H1 (cell line): ENCODE data around the gene AMMECR1L. TPM values are rescaled to one million over a fixed set of nuclear protein-coding genes. Genes with fewer than 3 reads are reported as not detected.

Experiments used
- CTCF ChIA-PET: fragments of 300-600 bp; sonication (Branson Sonifier 250); formaldehyde crosslinking; loops from one replicate; lab custom pipeline; 2021; ENCODE audit not compliant: partially characterized antibody; lab: Charles Lee
- POLR2A ChIA-PET: fragments of 300-600 bp; sonication (Branson Sonifier 250); formaldehyde crosslinking; loops from one replicate; lab custom pipeline; 2021; ENCODE audit warnings: inconsistent platforms; ENCODE audit not compliant: partially characterized antibody; lab: Charles Lee
- DNase-seq, 2 experiments: peaks; one replicate each; pipeline versions ENCODE4 v3.0.0 to v3.0.0-alpha.2; 2010 to 2022; ENCODE audit warnings: low spot score in 2 of 2, low read depth in 1 of 2, mixed read lengths in 1 of 2
- FAIRE-seq: peaks from 2 replicates; lab custom pipeline; 2011; peaks lifted over from hg19 to GRCh38; lab: Jason Lieb, UNC
- H2AFZ ChIP-seq: 2 replicates; pipeline ENCODE4 v1.8.1; 2012; ENCODE audit warnings: low read length, inconsistent platforms
- H2AK5ac ChIP-seq: 2 replicates; pipeline ENCODE4 v1.6.1; 2013; ENCODE audit warnings: low read depth, low read length
- H2BK120ac ChIP-seq: replicated peaks from 2 replicates; pipeline ENCODE3; 2013; ENCODE audit warnings: low read depth, low read length, inconsistent platforms
- H2BK12ac ChIP-seq: 2 replicates; pipeline ENCODE4 v1.6.1; 2013; ENCODE audit warnings: low read depth, low read length
- H2BK15ac ChIP-seq: 2 replicates; pipeline ENCODE4 v1.6.1; 2013; ENCODE audit warnings: low read length
- H2BK20ac ChIP-seq: 2 replicates; pipeline ENCODE4 v1.6.1; 2013; ENCODE audit warnings: low read length
- H2BK5ac ChIP-seq: 2 replicates; pipeline ENCODE4 v1.6.1; 2013; ENCODE audit warnings: low read depth, low read length
- H3K14ac ChIP-seq: 2 replicates; pipeline ENCODE4 v1.6.1; 2013; ENCODE audit warnings: inconsistent platforms; ENCODE audit not compliant: insufficient read length
- H3K18ac ChIP-seq: 2 replicates; pipeline ENCODE4 v1.6.1; 2013; ENCODE audit warnings: low read length; ENCODE audit errors: extremely low read depth
- H3K23ac ChIP-seq: 2 replicates; pipeline ENCODE4 v1.6.1; 2013; ENCODE audit warnings: inconsistent platforms; ENCODE audit not compliant: insufficient read length
- H3K23me2 ChIP-seq: 2 replicates; pipeline ENCODE4 v1.6.1; 2013; ENCODE audit warnings: low read depth, low read length
- H3K27ac ChIP-seq: 2 replicates; pipeline ENCODE4 v1.6.1; 2011; ENCODE audit warnings: low read depth, low read length, inconsistent platforms
- H3K27me3 ChIP-seq, 4 experiments: replicated peaks in 1 of 4; 1 replicate in 1 of 4; 2 replicates in 3 of 4; pipeline versions ENCODE4 v1.6.1 to v1.8.1; 2011 to 2013; ENCODE audit warnings: low read length in 3 of 4, mild to moderate bottlenecking in 3 of 4, inconsistent platforms in 2 of 4, mixed read lengths in 2 of 4, moderate library complexity in 1 of 4; ENCODE audit not compliant: control insufficient read depth in 3 of 4, insufficient read depth in 3 of 4; ENCODE audit errors: extremely low read depth in 1 of 4
- H3K36me3 ChIP-seq, 4 experiments: 2 replicates each; pipeline versions ENCODE4 v1.6.1 to v1.8.1; 2011 to 2013; ENCODE audit warnings: mild to moderate bottlenecking in 4 of 4, low read length in 3 of 4, moderate library complexity in 2 of 4, control low read depth in 1 of 4, inconsistent platforms in 1 of 4; ENCODE audit not compliant: insufficient read depth in 4 of 4, control insufficient read depth in 2 of 4
- H3K4ac ChIP-seq: replicated peaks from 2 replicates; pipeline ENCODE3; 2013; ENCODE audit warnings: low read length, low read depth, mixed read lengths, inconsistent platforms; ENCODE audit not compliant: insufficient read length
- H3K4me1 ChIP-seq, 4 experiments: replicated peaks in 1 of 4; 1 replicate in 1 of 4; 2 replicates in 3 of 4; pipeline versions ENCODE4 v1.6.1 to v1.8.1; 2011 to 2013; ENCODE audit warnings: low read length in 3 of 4, inconsistent platforms in 2 of 4, mixed read lengths in 1 of 4; ENCODE audit not compliant: insufficient read depth in 4 of 4, control insufficient read depth in 3 of 4
- H3K4me2 ChIP-seq, 2 experiments: 2 replicates each; pipeline versions ENCODE4 v1.6.1 to v1.8.1; 2011 to 2013; ENCODE audit warnings: low read depth in 2 of 2, low read length in 2 of 2, control low read depth in 1 of 2, inconsistent platforms in 1 of 2, mild to moderate bottlenecking in 1 of 2; ENCODE audit not compliant: insufficient read depth in 1 of 2
- H3K4me3 ChIP-seq, 4 experiments: fragments of 200-600, 300-600 bp in 1 of 4; sonication (generic), shearing (Covaris generic), sonication (Bioruptor Twin) in 1 of 4; 2 replicates each; pipeline versions ENCODE4 v1.5.1 to v1.8.1; 2011 to 2016; ENCODE audit warnings: low read length in 4 of 4, low read depth in 3 of 4, control low read depth in 2 of 4, inconsistent platforms in 2 of 4, mild to moderate bottlenecking in 2 of 4, mixed read lengths in 1 of 4, moderate library complexity in 1 of 4; ENCODE audit not compliant: insufficient read depth in 2 of 4; ENCODE audit errors: extremely low read depth in 1 of 4
- H3K56ac ChIP-seq: replicated peaks from 2 replicates; pipeline ENCODE3; 2013; ENCODE audit warnings: low read depth, mild to moderate bottlenecking, mixed read lengths, low read length, inconsistent platforms; ENCODE audit not compliant: insufficient read length
- H3K79me1 ChIP-seq: 2 replicates; pipeline ENCODE4 v1.6.1; 2013; ENCODE audit warnings: low read depth, low read length, control low read depth
- H3K79me2 ChIP-seq, 2 experiments: 2 replicates each; pipeline versions ENCODE4 v1.6.1 to v1.8.1; 2012 to 2013; ENCODE audit warnings: low read length in 2 of 2, mild to moderate bottlenecking in 2 of 2, inconsistent platforms in 1 of 2; ENCODE audit not compliant: insufficient read depth in 2 of 2, control insufficient read depth in 1 of 2
- H3K9ac ChIP-seq, 4 experiments: replicated peaks in 1 of 4; 1 replicate in 1 of 4; 2 replicates in 3 of 4; pipeline versions ENCODE4 v1.6.1 to v1.8.1; 2011 to 2013; ENCODE audit warnings: low read depth in 3 of 4, low read length in 3 of 4, control low read depth in 2 of 4, mild to moderate bottlenecking in 2 of 4, moderate library complexity in 2 of 4, inconsistent platforms in 1 of 4; ENCODE audit errors: extremely low read depth in 1 of 4
- H3K9me3 ChIP-seq, 2 experiments: 2 replicates each; pipeline versions ENCODE4 v1.6.1 to v1.8.1; 2012 to 2013; ENCODE audit warnings: mild to moderate bottlenecking in 2 of 2, moderate library complexity in 2 of 2, control low read depth in 1 of 2, inconsistent platforms in 1 of 2, low read depth in 1 of 2, low read length in 1 of 2, mixed read lengths in 1 of 2; ENCODE audit not compliant: insufficient read depth in 2 of 2
- H4K20me1 ChIP-seq, 2 experiments: replicated peaks in 1 of 2; 2 replicates each; pipeline versions ENCODE3 to v1.8.1; 2011 to 2013; ENCODE audit warnings: inconsistent platforms in 2 of 2, low read length in 2 of 2, mild to moderate bottlenecking in 1 of 2; ENCODE audit not compliant: insufficient read depth in 2 of 2, control insufficient read depth in 1 of 2
- H4K5ac ChIP-seq: 2 replicates; pipeline ENCODE4 v1.6.1; 2013; ENCODE audit warnings: low read length, low read depth, mixed read lengths, inconsistent platforms; ENCODE audit not compliant: insufficient read length
- H4K8ac ChIP-seq: 2 replicates; pipeline ENCODE4 v1.8.0; 2013; ENCODE audit warnings: mild to moderate bottlenecking, moderate library complexity, low read length, inconsistent platforms; ENCODE audit not compliant: insufficient read depth; ENCODE audit errors: extremely low read depth
- H4K91ac ChIP-seq: replicated peaks from 2 replicates; pipeline ENCODE3; 2013; ENCODE audit warnings: low read length, mixed read lengths, inconsistent platforms; ENCODE audit not compliant: insufficient read length
- BCL11A ChIP-seq, 2 experiments: IDR thresholded peaks; one replicate each; pipeline ENCODE4 v1.6.1; 2011; ENCODE audit warnings: low read depth in 2 of 2, low read length in 2 of 2, mild to moderate bottlenecking in 2 of 2
- WGBS, 2 experiments: shearing (Covaris generic) in 1 of 2; methylation state at CpG; one replicate each; pipeline versions ENCODE4 v1.1.6 to v1.1.7; 2013 to 2015; ENCODE audit warnings: low lambda C conversion rate in 2 of 2, mixed read lengths in 2 of 2, inconsistent platforms in 1 of 2, low coverage in 1 of 2, missing lambda C conversion rate in 1 of 2; ENCODE audit not compliant: insufficient replicate concordance in 2 of 2, insufficient coverage in 1 of 2, insufficient read length in 1 of 2; ENCODE audit errors: extremely low coverage in 1 of 2, missing lambda C conversion rate in 1 of 2; 5-methylcytosine and 5-hydroxymethylcytosine counted together
- polyA plus RNA-seq, 7 experiments: library from polyadenylated mRNA; depleted of rRNA in 3 of 7; stranded (reverse) in 5 of 7; unstranded in 2 of 7; fragments of >200 nt in 5 of 7; fragments of 200-250 nt in 2 of 7; gene quantifications; 1 replicate in 5 of 7; 2 replicates in 1 of 7; 4 replicates in 1 of 7; pipeline versions ENCODE4 v1.2.1 to v1.2.3, GENCODE V29; 2011 to 2013; ENCODE audit warnings: missing spikeins in 2 of 7, mixed read lengths in 2 of 7
- total RNA-seq: library from RNA; stranded (reverse); fragmentation: NEBNext Ultra II Directional; extraction: Animal tissue kit (Norgen Biotek cat#: 25700); gene quantifications from 2 replicates; pipeline ENCODE4 v1.2.1, GENCODE V29; 2021

The AMMECR1L gene
- total and polyA plus RNA-seq, 2 of the 8 experiments (the other 6 are each of a cell fraction or from before 2014, with no cell fraction given): 10.1 to 18.8 TPM

- Histone ChIP-seq H4K20me1 (peaks cover 0 to 6% of the 10 kb centered on the region in 2 experiments), H3K36me3 (peaks cover 0 to 32% (median 4%) of the 10 kb centered on the region in 4 experiments; a peak in 5 of 8 replicates), H3K56ac (no peak overlapping the region), H3K23ac (no peak overlapping the region), H2BK15ac (no peak overlapping the region), H3K79me2 (peaks cover 14 to 59% of the 10 kb centered on the region in 2 experiments; a peak in 3 of 4 replicates), H3K23me2 (no peaks in the 10 kb centered on the region; the same call in 1 of the 2 replicates), H3K18ac (no peak overlapping the region), H3K4me3 (peak overlapping the region; percentile 53 to 66 (median 62)), H4K8ac (no peak overlapping the region), H4K91ac (no peak overlapping the region), H3K4me2 (peak overlapping the region; percentile 63 to 79), H2BK120ac (no peak overlapping the region), H3K27me3 (no peaks in the 10 kb centered on the region), H2BK12ac (no peak overlapping the region), H3K4me1 (peaks cover 0 to 4% (median 0%) of the 10 kb centered on the region in 4 experiments; a peak in 4 of 7 replicates), H2AK5ac (no peak overlapping the region), H2BK20ac (no peak overlapping the region), H3K27ac (no peak overlapping the region), H3K4ac (no peak overlapping the region), H4K5ac (no peak overlapping the region), H2AFZ (no peak overlapping the region), H3K79me1 (peaks cover 7% of the 10 kb centered on the region; the same call in 1 of the 2 replicates), H3K14ac (no peak overlapping the region), H2BK5ac (no peak overlapping the region), H3K9ac (peak overlapping the region in 3 of 4 experiments; percentile 34 to 76 (median 40); a peak in 3 of 7 replicates), H3K9me3 (no peaks in the 10 kb centered on the region)
- TF ChIP-seq BCL11A (IDR thresholded peaks at IDR 0.05; ENCODE audit: low read depth in 2 of 2, low read length in 2 of 2): no peak
- FAIRE-seq (no peak), DNase-seq (no peak)
- ChIA-PET CTCF (interaction anchor here (1.0 to 1.4 kb wide), 5 partner anchors 21 to 129 kb away, joined by 3 read pairs; partner anchors contain the start of gene POLR2D), POLR2A (no interaction called here)
- WGBS, 2 experiments: 71% methylated on average over 9 of the region's 10 CpGs; no CpG with 5 or more reads in 1 of the 2 experiments
Measured at GRCh38 chr2:127884436-127884835, 1.3 kb downstream of the AMMECR1L start.
